ENCODE results near the gene EIF3C. TPM values are rescaled to one million over a fixed set of nuclear protein-coding genes. Genes with fewer than 3 reads are reported as not detected.
A peak's percentile ranks its signal among the peaks of the same experiment; 100 is the strongest.
"Not testable (repeated sequence)": the region's sequence is repeated elsewhere in the genome, so short reads cannot be mapped to it uniquely, and the experiment has no call there.

Gene EIF3C
- total RNA-seq, 1 donor from 2014 or later: 494 TPM

- not testable (repeated sequence) for DNase-seq (ENCODE audit: low spot score)
Measured at GRCh38 chr16:28746618-28747350, 35.5 kb downstream of the EIF3C start.

GRCh38 chr16:28749997-28750465 is 38.8 kb downstream of the EIF3C start:
- peak; percentile 89 for DNase-seq (ENCODE audit: low spot score)

- DNase-seq (ENCODE audit: low spot score): not testable (repeated sequence)
Measured at GRCh38 chr16:28750469-28751067, 39.3 kb downstream of the EIF3C start.

- DNase-seq (ENCODE audit: low spot score): not testable (repeated sequence)
Measured at GRCh38 chr16:28751487-28751886, 40.2 kb downstream of the EIF3C start, which contains the start of gene NPIPB9. Gene NPIPB9, plus strand, starts transcription at chr16:28751787.

- DNase-seq (ENCODE audit: low spot score): not testable (repeated sequence)
Measured at GRCh38 chr16:28781697-28782096, 70.4 kb downstream of the EIF3C start.

- not testable (repeated sequence) for DNase-seq (ENCODE audit: low spot score)
Measured at GRCh38 chr16:28782357-28782756, 71.1 kb downstream of the EIF3C start.

Small RNAs within 50 kb of the gene (microRNA-seq; reads per million reads assigned to microRNA genes)
- gene MIR6862-2 (ENCODE audit: borderline number of aligned reads): not detected

Other genes with a start within 250 kb of the EIF3C start
- not detected for gene NPIPB7, start 239.1 kb upstream of the EIF3C start, total RNA-seq
- 25.2 TPM for gene CLN3, start 219.4 kb upstream of the EIF3C start, total RNA-seq
- 4.1 TPM for gene APOBR, start 216.8 kb upstream of the EIF3C start, total RNA-seq
- gene IL27, start 204.6 kb upstream of the EIF3C start, total RNA-seq: not detected
- gene NUPR1, start 172.5 kb upstream of the EIF3C start, total RNA-seq: 116 TPM
- gene SGF29, start 157.5 kb upstream of the EIF3C start, total RNA-seq: 16.6 TPM
- 2.5 TPM for gene SULT1A2, start 114.4 kb upstream of the EIF3C start, total RNA-seq
- gene SULT1A1, start 101.4 kb upstream of the EIF3C start, total RNA-seq: 36.2 TPM
- 1.9 TPM for gene NPIPB8, start 73.4 kb upstream of the EIF3C start, total RNA-seq
- not detected for gene NPIPB9, start 40.3 kb downstream of the EIF3C start, total RNA-seq
- 106 TPM for gene ATXN2L, start 111.5 kb downstream of the EIF3C start, total RNA-seq
- 113 TPM for gene TUFM, start 134.9 kb downstream of the EIF3C start, total RNA-seq
- gene SH2B1, start 152.4 kb downstream of the EIF3C start, total RNA-seq: 32.5 TPM
- gene ATP2A1, start 167.0 kb downstream of the EIF3C start, total RNA-seq: 0.48 TPM
- gene RABEP2, start 213.8 kb downstream of the EIF3C start, total RNA-seq: 7.5 TPM
- gene CD19, start 220.5 kb downstream of the EIF3C start, total RNA-seq: 0.67 TPM
- 29.4 TPM for gene NFATC2IP, start 239.5 kb downstream of the EIF3C start, total RNA-seq